Endodermal cell (in vitro differentiated cells): ENCODE results near the gene USB1. TPM values are rescaled to one million over a fixed set of nuclear protein-coding genes. Genes with fewer than 3 reads are reported as not detected.

Experiments used
- DNase-seq: peaks from one replicate; pipeline ENCODE4 v3.0.0-alpha.2; 2017
- H3K27ac ChIP-seq: 2 replicates; pipeline ENCODE4 v1.5.1; 2013; ENCODE audit warnings: mild to moderate bottlenecking, low read depth, low read length, moderate library complexity
- H3K27me3 ChIP-seq: 2 replicates; pipeline ENCODE4 v1.6.1; 2013; ENCODE audit warnings: mild to moderate bottlenecking, low read length, moderate library complexity; ENCODE audit not compliant: insufficient read depth, control insufficient read depth, poor library complexity, severe bottlenecking
- H3K36me3 ChIP-seq: 2 replicates; pipeline ENCODE4 v1.7.0; 2013; ENCODE audit warnings: mild to moderate bottlenecking, low read length, moderate library complexity; ENCODE audit not compliant: control insufficient read depth, insufficient read depth
- H3K4me1 ChIP-seq: one replicate; pipeline ENCODE4 v1.7.0; 2013; ENCODE audit warnings: low read length; ENCODE audit not compliant: control insufficient read depth, insufficient read depth
- H3K4me3 ChIP-seq: 2 replicates; pipeline ENCODE4 v1.5.1; 2013; ENCODE audit warnings: mild to moderate bottlenecking, low read length, moderate library complexity
- H3K9ac ChIP-seq: 2 replicates; pipeline ENCODE4 v1.6.1; 2013; ENCODE audit warnings: mild to moderate bottlenecking, low read length, moderate library complexity; ENCODE audit not compliant: poor library complexity, severe bottlenecking; ENCODE audit errors: extremely low read depth
- H3K9me3 ChIP-seq: 2 replicates; pipeline ENCODE4 v1.6.1; 2013; ENCODE audit warnings: mild to moderate bottlenecking, low read length, moderate library complexity; ENCODE audit not compliant: control insufficient read depth
- H3K27ac Mint-ChIP-seq: 2 replicates; pipeline ENCODE4 v1.8.0; 2020; ENCODE audit warnings: mixed read lengths
- H3K27me3 Mint-ChIP-seq: 2 replicates; pipeline ENCODE4 v1.8.0; 2021; ENCODE audit warnings: mild to moderate bottlenecking, mixed read lengths; ENCODE audit not compliant: insufficient read depth
- H3K36me3 Mint-ChIP-seq: 2 replicates; pipeline ENCODE4 v1.8.0; 2020; ENCODE audit warnings: low read depth, mixed read lengths
- H3K4me1 Mint-ChIP-seq: 2 replicates; pipeline ENCODE4 v1.8.0; 2020; ENCODE audit warnings: mixed read lengths
- H3K4me3 Mint-ChIP-seq: 2 replicates; pipeline ENCODE4 v1.8.0; 2020; ENCODE audit warnings: mild to moderate bottlenecking, moderate library complexity, mixed read lengths
- H3K9me3 Mint-ChIP-seq: 2 replicates; pipeline ENCODE4 v1.8.0; 2020; ENCODE audit warnings: mild to moderate bottlenecking, mixed read lengths
- CTCF ChIP-seq: fragments of 200-600 bp; sonication (generic); conservative IDR thresholded peaks from 2 replicates; pipeline ENCODE4 v1.5.0; 2021; ENCODE audit warnings: antibody characterized with exemption, mild to moderate bottlenecking
- WGBS, 2 experiments: methylation state at CpG; one replicate each; pipeline versions ENCODE4 v1.1.5 to v1.1.7; 2013; ENCODE audit warnings: missing lambda C conversion rate in 2 of 2, mixed read lengths in 1 of 2; ENCODE audit not compliant: insufficient coverage in 1 of 2, insufficient read length in 1 of 2; 5-methylcytosine and 5-hydroxymethylcytosine counted together
- total RNA-seq, 2 donors: library from RNA; stranded (reverse); fragmentation: NEBNext Ultra II Directional in 1 of 2; extraction: Animal tissue kit (Norgen Biotek cat#: 25700) in 1 of 2; gene quantifications; 2 replicates in 1 of 2; 3 replicates in 1 of 2; pipeline ENCODE4 v1.2.1, GENCODE V29; 2021

The USB1 gene
- total RNA-seq, 2 donors from 2014 or later: 139 to 163 TPM

GRCh38 chr16:58042001-58042885, 41.0 kb downstream of the USB1 start:
- DNase-seq: no peak
- H3K4me3 Mint-ChIP-seq: no peak overlapping the region
- Histone ChIP-seq H3K4me1 (no peaks in the 10 kb centered on the region), H3K27ac (no peak overlapping the region), H3K9ac (no peak overlapping the region), H3K27me3 (no peaks in the 10 kb centered on the region), H3K36me3 (peaks cover 61% of the 10 kb centered on the region), H3K9me3 (no peaks in the 10 kb centered on the region), H3K4me3 (no peak overlapping the region)
- WGBS, 2 experiments: 94 to 97% methylated on average over 9 to 22 of the region's 22 CpGs
- peaks cover 5% of the 10 kb centered on the region for H3K4me1 Mint-ChIP-seq
- no peak overlapping the region for H3K27ac Mint-ChIP-seq
- no peak for TF ChIP-seq CTCF
- H3K36me3 Mint-ChIP-seq: peaks cover 60% of the 10 kb centered on the region
- H3K9me3 Mint-ChIP-seq: no peaks in the 10 kb centered on the region
- no peaks in the 10 kb centered on the region for H3K27me3 Mint-ChIP-seq

GRCh38 chr16:58042886-58043515, 41.8 kb downstream of the USB1 start:
- no peak overlapping the region for H3K27ac ChIP-seq

More at GRCh38 chr16:58042886-58043515, 41.8 kb downstream of the USB1 start:
- H3K9ac ChIP-seq: no peak overlapping the region
- Mint-ChIP-seq H3K4me3 (no peak overlapping the region), H3K9me3 (no peaks in the 10 kb centered on the region), H3K27me3 (no peaks in the 10 kb centered on the region), H3K36me3 (peaks cover 52% of the 10 kb centered on the region), H3K4me1 (peaks cover 9% of the 10 kb centered on the region), H3K27ac (no peak overlapping the region)
- DNase-seq: no peak
- H3K4me1 ChIP-seq: peaks cover 5% of the 10 kb centered on the region
- H3K9me3 ChIP-seq: no peaks in the 10 kb centered on the region
- H3K27me3 ChIP-seq: no peaks in the 10 kb centered on the region
- TF ChIP-seq CTCF: no peak
- H3K36me3 ChIP-seq: peaks cover 54% of the 10 kb centered on the region
- no peak overlapping the region for H3K4me3 ChIP-seq
- 93 to 95% methylated on average over 12 to 16 of the region's 16 CpGs for WGBS, 2 experiments
